Gastroesophageal sphincter (tissue), 3 donors: Measurements from ENCODE around the gene SSTR3.

ENCODE experiments used
- POLR2A ChIP-seq, 2 donors: fragments of 450-650 bp; IDR thresholded peaks; one replicate each; pipeline ENCODE4 v1.6.1; 2017; ENCODE audit warnings: antibody characterized with exemption in 2 of 2, mild to moderate bottlenecking in 2 of 2, moderate library complexity in 1 of 2
- TF ChIP-seq, protein P1 (sequence below), 4 experiments: fragments of 200-600 bp in 2 of 4; fragments of 450-650 bp in 2 of 4; sonication (generic) in 1 of 4; IDR thresholded peaks; one replicate each; pipeline ENCODE4 v1.5.1; 2017 to 2019; ENCODE audit warnings: antibody characterized with exemption in 4 of 4, mild to moderate bottlenecking in 2 of 4, moderate library complexity in 2 of 4

DNA sequence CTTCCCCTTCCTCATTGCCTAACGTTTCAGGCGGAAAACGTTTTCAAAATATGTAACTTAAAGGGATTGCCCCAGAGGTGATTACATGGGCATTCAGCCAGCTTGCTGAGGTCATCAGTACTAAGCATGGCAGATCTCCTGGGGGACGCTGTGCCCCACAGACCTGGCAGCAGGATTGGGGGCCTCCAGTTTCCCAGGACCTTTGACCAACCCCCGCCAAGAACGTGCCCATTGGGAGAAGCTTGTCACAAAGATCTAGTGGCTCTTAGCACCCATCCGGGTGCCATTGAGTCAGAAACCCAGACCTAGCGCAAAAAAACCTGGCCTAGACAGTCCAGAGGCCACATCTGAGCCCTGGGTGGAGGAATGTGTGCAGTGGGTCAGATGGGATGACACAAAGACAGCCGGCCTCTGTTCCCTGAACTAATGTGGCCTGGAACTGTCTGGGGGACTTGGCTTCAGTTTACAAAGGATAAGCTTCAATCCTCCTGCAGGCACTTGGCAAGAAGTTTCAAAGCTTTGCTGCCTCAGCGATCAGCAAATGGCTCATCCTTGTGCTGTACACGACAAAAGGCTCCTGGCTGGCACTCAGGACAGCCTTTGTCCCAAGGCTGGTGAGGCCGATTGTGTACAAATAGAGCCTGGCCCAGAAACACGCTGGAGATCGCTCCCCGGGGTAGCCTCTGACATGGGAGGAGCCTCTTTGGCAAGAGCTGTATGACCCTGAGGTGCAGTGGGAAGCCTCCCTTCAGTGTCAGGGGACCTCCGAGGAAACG, 33.7 kb downstream of the SSTR3 start:
- TF ChIP-seq, protein P1, sequence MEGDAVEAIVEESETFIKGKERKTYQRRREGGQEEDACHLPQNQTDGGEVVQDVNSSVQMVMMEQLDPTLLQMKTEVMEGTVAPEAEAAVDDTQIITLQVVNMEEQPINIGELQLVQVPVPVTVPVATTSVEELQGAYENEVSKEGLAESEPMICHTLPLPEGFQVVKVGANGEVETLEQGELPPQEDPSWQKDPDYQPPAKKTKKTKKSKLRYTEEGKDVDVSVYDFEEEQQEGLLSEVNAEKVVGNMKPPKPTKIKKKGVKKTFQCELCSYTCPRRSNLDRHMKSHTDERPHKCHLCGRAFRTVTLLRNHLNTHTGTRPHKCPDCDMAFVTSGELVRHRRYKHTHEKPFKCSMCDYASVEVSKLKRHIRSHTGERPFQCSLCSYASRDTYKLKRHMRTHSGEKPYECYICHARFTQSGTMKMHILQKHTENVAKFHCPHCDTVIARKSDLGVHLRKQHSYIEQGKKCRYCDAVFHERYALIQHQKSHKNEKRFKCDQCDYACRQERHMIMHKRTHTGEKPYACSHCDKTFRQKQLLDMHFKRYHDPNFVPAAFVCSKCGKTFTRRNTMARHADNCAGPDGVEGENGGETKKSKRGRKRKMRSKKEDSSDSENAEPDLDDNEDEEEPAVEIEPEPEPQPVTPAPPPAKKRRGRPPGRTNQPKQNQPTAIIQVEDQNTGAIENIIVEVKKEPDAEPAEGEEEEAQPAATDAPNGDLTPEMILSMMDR (IDR thresholded peaks at IDR 0.05) = no peak
- TF ChIP-seq POLR2A (IDR thresholded peaks at IDR 0.05) = no peak
